Vagina (tissue), 2 donors: Measurements from ENCODE around the gene GALNT7. TPM values are rescaled to one million over a fixed set of nuclear protein-coding genes. Genes with fewer than 3 reads are reported as not detected.
A peak's percentile ranks its signal among the peaks of the same experiment; 100 is the strongest.

Experiments used
- DNase-seq, 2 donors: peaks; one replicate each; pipeline ENCODE4 v3.0.0-alpha.2; 2017; ENCODE audit errors: extremely low spot score in 2 of 2
- H3K27ac ChIP-seq: fragments of 200-600 bp; sonication (generic); one replicate; pipeline ENCODE4 v1.5.1; 2019
- H3K27me3 ChIP-seq: fragments of 200-600 bp; sonication (generic); one replicate; pipeline ENCODE4 v1.5.1; 2019
- H3K36me3 ChIP-seq, 2 donors: fragments of 200-600 bp; sonication (generic); one replicate each; pipeline ENCODE4 v1.5.1; 2017 to 2019
- H3K4me1 ChIP-seq: fragments of 200-600 bp; sonication (generic); one replicate; pipeline ENCODE4 v1.5.1; 2019
- H3K4me3 ChIP-seq, 2 donors: fragments of 200-600 bp; sonication (generic); 1 replicate in 1 of 2; 2 replicates in 1 of 2; pipeline ENCODE4 v1.5.1; 2016 to 2019
- H3K9me3 ChIP-seq: fragments of 200-600 bp; sonication (generic); one replicate; pipeline ENCODE4 v1.5.1; 2019
- CTCF ChIP-seq, 3 experiments: fragments of 450-650 bp in 2 of 3; fragments of 200-600 bp in 1 of 3; sonication (generic) in 1 of 3; IDR thresholded peaks; one replicate each; pipeline ENCODE4 v1.5.1; 2017 to 2019; ENCODE audit warnings: antibody characterized with exemption in 3 of 3, mild to moderate bottlenecking in 2 of 3, moderate library complexity in 2 of 3
- POLR2A ChIP-seq, 2 donors: fragments of 450-650 bp; IDR thresholded peaks; one replicate each; pipeline ENCODE4 v1.6.1; 2017; ENCODE audit warnings: antibody characterized with exemption in 2 of 2, mild to moderate bottlenecking in 2 of 2, moderate library complexity in 2 of 2
- POLR2AphosphoS5 ChIP-seq, 2 donors: sonication (generic); formaldehyde crosslinking; IDR thresholded peaks; one replicate each; pipeline ENCODE4 v1.9.0; 2017; ENCODE audit warnings: antibody characterized with exemption in 2 of 2, mild to moderate bottlenecking in 2 of 2, low read depth in 1 of 2; ENCODE audit not compliant: insufficient read depth in 1 of 2
- intact Hi-C: fragments of 100-400 bp; cut with DNase I; formaldehyde crosslinking; loops from one replicate; pipeline ENCODE4 v1.15.1; 2023
- total RNA-seq: library from RNA; depleted of rRNA; stranded (reverse); fragments of >200 nt; gene quantifications from one replicate; pipeline ENCODE4 v1.2.3, GENCODE V29; 2016

GALNT7 gene
- total RNA-seq, 1 donor from 2014 or later: 9.1 TPM

- H3K4me1 ChIP-seq: no peaks in the 10 kb centered on the region
- H3K27me3 ChIP-seq: no peaks in the 10 kb centered on the region
- no peaks in the 10 kb centered on the region for H3K36me3 ChIP-seq
- intact Hi-C loops: no loop called here
- no peak overlapping the region for H3K27ac ChIP-seq
- H3K9me3 ChIP-seq: peaks cover 12% of the 10 kb centered on the region
- DNase-seq: no peak
- no peak overlapping the region for H3K4me3 ChIP-seq
- no peak for TF ChIP-seq POLR2A (IDR thresholded peaks at IDR 0.05)
- no peak for TF ChIP-seq CTCF (IDR thresholded peaks at IDR 0.05)
- TF ChIP-seq POLR2AphosphoS5 (IDR thresholded peaks at IDR 0.05; ENCODE audit: insufficient read depth in 1 of 2, low read depth in 1 of 2): no peak
Measured at GRCh38 chr4:173287486-173287885, 118.9 kb downstream of the GALNT7 start.

- DNase-seq: no peak
- no peak for TF ChIP-seq POLR2A (IDR thresholded peaks at IDR 0.05)
- TF ChIP-seq POLR2AphosphoS5 (IDR thresholded peaks at IDR 0.05; ENCODE audit: insufficient read depth in 1 of 2, low read depth in 1 of 2): no peak
- TF ChIP-seq CTCF (IDR thresholded peaks at IDR 0.05): peak in 2 of 3 experiments; percentile 8 to 31
- intact Hi-C loops: no loop called here
- Histone ChIP-seq H3K27me3 (no peaks in the 10 kb centered on the region), H3K4me3 (no peak overlapping the region), H3K36me3 (no peaks in the 10 kb centered on the region), H3K4me1 (no peaks in the 10 kb centered on the region), H3K27ac (no peak overlapping the region), H3K9me3 (peaks cover 12% of the 10 kb centered on the region)
Measured at GRCh38 chr4:173288296-173288695, 119.7 kb downstream of the GALNT7 start.

- no peak overlapping the region for H3K27ac ChIP-seq
- intact Hi-C loops: no loop called here
- no peaks in the 10 kb centered on the region for H3K36me3 ChIP-seq
- no peaks in the 10 kb centered on the region for H3K4me1 ChIP-seq
- no peaks in the 10 kb centered on the region for H3K27me3 ChIP-seq
- H3K4me3 ChIP-seq: no peak overlapping the region
- no peak for DNase-seq
- H3K9me3 ChIP-seq: peaks cover 12% of the 10 kb centered on the region
- TF ChIP-seq CTCF (IDR thresholded peaks at IDR 0.05) (no peak), POLR2AphosphoS5 (IDR thresholded peaks at IDR 0.05; ENCODE audit: insufficient read depth in 1 of 2, low read depth in 1 of 2) (no peak), POLR2A (IDR thresholded peaks at IDR 0.05) (no peak)
Measured at GRCh38 chr4:173288698-173289352, 120.2 kb downstream of the GALNT7 start.

GRCh38 chr4:173289353-173289727 lies 120.7 kb downstream of the GALNT7 start:
- no peak for DNase-seq
- Histone ChIP-seq H3K27me3 (no peaks in the 10 kb centered on the region), H3K36me3 (no peaks in the 10 kb centered on the region), H3K9me3 (peaks cover 12% of the 10 kb centered on the region), H3K4me1 (no peaks in the 10 kb centered on the region), H3K4me3 (no peak overlapping the region), H3K27ac (no peak overlapping the region)
- intact Hi-C loops: no loop called here
- TF ChIP-seq POLR2AphosphoS5 (IDR thresholded peaks at IDR 0.05; ENCODE audit: insufficient read depth in 1 of 2, low read depth in 1 of 2) (no peak), CTCF (IDR thresholded peaks at IDR 0.05) (no peak), POLR2A (IDR thresholded peaks at IDR 0.05) (no peak)

GRCh38 chr4:173291899-173292298 lies 123.3 kb downstream of the GALNT7 start:
- TF ChIP-seq CTCF (IDR thresholded peaks at IDR 0.05): no peak
- no peak for TF ChIP-seq POLR2A (IDR thresholded peaks at IDR 0.05)
- TF ChIP-seq POLR2AphosphoS5 (IDR thresholded peaks at IDR 0.05; ENCODE audit: insufficient read depth in 1 of 2, low read depth in 1 of 2): no peak
- intact Hi-C loops: no loop called here

More at GRCh38 chr4:173291899-173292298, 123.3 kb downstream of the GALNT7 start:
- no peaks in the 10 kb centered on the region for H3K36me3 ChIP-seq
- H3K4me3 ChIP-seq: no peak overlapping the region
- H3K27ac ChIP-seq: no peak overlapping the region
- peaks cover 5% of the 10 kb centered on the region for H3K9me3 ChIP-seq
- no peak for DNase-seq
- H3K27me3 ChIP-seq: no peaks in the 10 kb centered on the region
- no peaks in the 10 kb centered on the region for H3K4me1 ChIP-seq
